H1 (cell line): Measurements from ENCODE around the gene PAEP. TPM values are rescaled to one million over a fixed set of nuclear protein-coding genes. Genes with fewer than 3 reads are reported as not detected.

Source experiments
- CTCF ChIA-PET: fragments of 300-600 bp; sonication (Branson Sonifier 250); formaldehyde crosslinking; loops from one replicate; lab custom pipeline; 2021; ENCODE audit not compliant: partially characterized antibody; lab: Charles Lee
- POLR2A ChIA-PET: fragments of 300-600 bp; sonication (Branson Sonifier 250); formaldehyde crosslinking; loops from one replicate; lab custom pipeline; 2021; ENCODE audit warnings: inconsistent platforms; ENCODE audit not compliant: partially characterized antibody; lab: Charles Lee
- DNase-seq, 2 experiments: peaks; one replicate each; pipeline versions ENCODE4 v3.0.0 to v3.0.0-alpha.2; 2010 to 2022; ENCODE audit warnings: low spot score in 2 of 2, low read depth in 1 of 2, mixed read lengths in 1 of 2
- FAIRE-seq: peaks from 2 replicates; lab custom pipeline; 2011; peaks lifted over from hg19 to GRCh38; lab: Jason Lieb, UNC
- H2AFZ ChIP-seq: 2 replicates; pipeline ENCODE4 v1.8.1; 2012; ENCODE audit warnings: low read length, inconsistent platforms
- H2AK5ac ChIP-seq: 2 replicates; pipeline ENCODE4 v1.6.1; 2013; ENCODE audit warnings: low read depth, low read length
- H2BK120ac ChIP-seq: replicated peaks from 2 replicates; pipeline ENCODE3; 2013; ENCODE audit warnings: low read depth, low read length, inconsistent platforms
- H2BK12ac ChIP-seq: 2 replicates; pipeline ENCODE4 v1.6.1; 2013; ENCODE audit warnings: low read depth, low read length
- H2BK15ac ChIP-seq: 2 replicates; pipeline ENCODE4 v1.6.1; 2013; ENCODE audit warnings: low read length
- H2BK20ac ChIP-seq: 2 replicates; pipeline ENCODE4 v1.6.1; 2013; ENCODE audit warnings: low read length
- H2BK5ac ChIP-seq: 2 replicates; pipeline ENCODE4 v1.6.1; 2013; ENCODE audit warnings: low read depth, low read length
- H3K14ac ChIP-seq: 2 replicates; pipeline ENCODE4 v1.6.1; 2013; ENCODE audit warnings: inconsistent platforms; ENCODE audit not compliant: insufficient read length
- H3K18ac ChIP-seq: 2 replicates; pipeline ENCODE4 v1.6.1; 2013; ENCODE audit warnings: low read length; ENCODE audit errors: extremely low read depth
- H3K23ac ChIP-seq: 2 replicates; pipeline ENCODE4 v1.6.1; 2013; ENCODE audit warnings: inconsistent platforms; ENCODE audit not compliant: insufficient read length
- H3K23me2 ChIP-seq: 2 replicates; pipeline ENCODE4 v1.6.1; 2013; ENCODE audit warnings: low read depth, low read length
- H3K27ac ChIP-seq: 2 replicates; pipeline ENCODE4 v1.6.1; 2011; ENCODE audit warnings: low read depth, low read length, inconsistent platforms
- H3K27me3 ChIP-seq, 4 experiments: replicated peaks in 1 of 4; 1 replicate in 1 of 4; 2 replicates in 3 of 4; pipeline versions ENCODE4 v1.6.1 to v1.8.1; 2011 to 2013; ENCODE audit warnings: low read length in 3 of 4, mild to moderate bottlenecking in 3 of 4, inconsistent platforms in 2 of 4, mixed read lengths in 2 of 4, moderate library complexity in 1 of 4; ENCODE audit not compliant: control insufficient read depth in 3 of 4, insufficient read depth in 3 of 4; ENCODE audit errors: extremely low read depth in 1 of 4
- H3K36me3 ChIP-seq, 4 experiments: 2 replicates each; pipeline versions ENCODE4 v1.6.1 to v1.8.1; 2011 to 2013; ENCODE audit warnings: mild to moderate bottlenecking in 4 of 4, low read length in 3 of 4, moderate library complexity in 2 of 4, control low read depth in 1 of 4, inconsistent platforms in 1 of 4; ENCODE audit not compliant: insufficient read depth in 4 of 4, control insufficient read depth in 2 of 4
- H3K4ac ChIP-seq: replicated peaks from 2 replicates; pipeline ENCODE3; 2013; ENCODE audit warnings: low read length, low read depth, mixed read lengths, inconsistent platforms; ENCODE audit not compliant: insufficient read length
- H3K4me1 ChIP-seq, 4 experiments: replicated peaks in 1 of 4; 1 replicate in 1 of 4; 2 replicates in 3 of 4; pipeline versions ENCODE4 v1.6.1 to v1.8.1; 2011 to 2013; ENCODE audit warnings: low read length in 3 of 4, inconsistent platforms in 2 of 4, mixed read lengths in 1 of 4; ENCODE audit not compliant: insufficient read depth in 4 of 4, control insufficient read depth in 3 of 4
- H3K4me2 ChIP-seq, 2 experiments: 2 replicates each; pipeline versions ENCODE4 v1.6.1 to v1.8.1; 2011 to 2013; ENCODE audit warnings: low read depth in 2 of 2, low read length in 2 of 2, control low read depth in 1 of 2, inconsistent platforms in 1 of 2, mild to moderate bottlenecking in 1 of 2; ENCODE audit not compliant: insufficient read depth in 1 of 2
- H3K4me3 ChIP-seq, 4 experiments: fragments of 200-600, 300-600 bp in 1 of 4; sonication (generic), shearing (Covaris generic), sonication (Bioruptor Twin) in 1 of 4; 2 replicates each; pipeline versions ENCODE4 v1.5.1 to v1.8.1; 2011 to 2016; ENCODE audit warnings: low read length in 4 of 4, low read depth in 3 of 4, control low read depth in 2 of 4, inconsistent platforms in 2 of 4, mild to moderate bottlenecking in 2 of 4, mixed read lengths in 1 of 4, moderate library complexity in 1 of 4; ENCODE audit not compliant: insufficient read depth in 2 of 4; ENCODE audit errors: extremely low read depth in 1 of 4
- H3K56ac ChIP-seq: replicated peaks from 2 replicates; pipeline ENCODE3; 2013; ENCODE audit warnings: low read depth, mild to moderate bottlenecking, mixed read lengths, low read length, inconsistent platforms; ENCODE audit not compliant: insufficient read length
- H3K79me1 ChIP-seq: 2 replicates; pipeline ENCODE4 v1.6.1; 2013; ENCODE audit warnings: low read depth, low read length, control low read depth
- H3K79me2 ChIP-seq, 2 experiments: 2 replicates each; pipeline versions ENCODE4 v1.6.1 to v1.8.1; 2012 to 2013; ENCODE audit warnings: low read length in 2 of 2, mild to moderate bottlenecking in 2 of 2, inconsistent platforms in 1 of 2; ENCODE audit not compliant: insufficient read depth in 2 of 2, control insufficient read depth in 1 of 2
- H3K9ac ChIP-seq, 4 experiments: replicated peaks in 1 of 4; 1 replicate in 1 of 4; 2 replicates in 3 of 4; pipeline versions ENCODE4 v1.6.1 to v1.8.1; 2011 to 2013; ENCODE audit warnings: low read depth in 3 of 4, low read length in 3 of 4, control low read depth in 2 of 4, mild to moderate bottlenecking in 2 of 4, moderate library complexity in 2 of 4, inconsistent platforms in 1 of 4; ENCODE audit errors: extremely low read depth in 1 of 4
- H3K9me3 ChIP-seq, 2 experiments: 2 replicates each; pipeline versions ENCODE4 v1.6.1 to v1.8.1; 2012 to 2013; ENCODE audit warnings: mild to moderate bottlenecking in 2 of 2, moderate library complexity in 2 of 2, control low read depth in 1 of 2, inconsistent platforms in 1 of 2, low read depth in 1 of 2, low read length in 1 of 2, mixed read lengths in 1 of 2; ENCODE audit not compliant: insufficient read depth in 2 of 2
- H4K20me1 ChIP-seq, 2 experiments: replicated peaks in 1 of 2; 2 replicates each; pipeline versions ENCODE3 to v1.8.1; 2011 to 2013; ENCODE audit warnings: inconsistent platforms in 2 of 2, low read length in 2 of 2, mild to moderate bottlenecking in 1 of 2; ENCODE audit not compliant: insufficient read depth in 2 of 2, control insufficient read depth in 1 of 2
- H4K5ac ChIP-seq: 2 replicates; pipeline ENCODE4 v1.6.1; 2013; ENCODE audit warnings: low read length, low read depth, mixed read lengths, inconsistent platforms; ENCODE audit not compliant: insufficient read length
- H4K8ac ChIP-seq: 2 replicates; pipeline ENCODE4 v1.8.0; 2013; ENCODE audit warnings: mild to moderate bottlenecking, moderate library complexity, low read length, inconsistent platforms; ENCODE audit not compliant: insufficient read depth; ENCODE audit errors: extremely low read depth
- H4K91ac ChIP-seq: replicated peaks from 2 replicates; pipeline ENCODE3; 2013; ENCODE audit warnings: low read length, mixed read lengths, inconsistent platforms; ENCODE audit not compliant: insufficient read length
- GABPA ChIP-seq: IDR thresholded peaks from 2 replicates; pipeline ENCODE4 v1.6.1; 2011; ENCODE audit warnings: mild to moderate bottlenecking, low read length, moderate library complexity, borderline replicate concordance; ENCODE audit not compliant: insufficient read depth
- NANOG ChIP-seq: IDR thresholded peaks from 2 replicates; pipeline ENCODE4 v1.6.1; 2011; ENCODE audit warnings: low read length, low read depth, mild to moderate bottlenecking, inconsistent platforms; ENCODE audit not compliant: insufficient read depth, poor library complexity, severe bottlenecking
- RAD21 ChIP-seq, 2 experiments: IDR thresholded peaks in 1 of 2; conservative IDR thresholded peaks in 1 of 2; 2 replicates each; pipeline ENCODE4 v1.6.1; 2011; ENCODE audit warnings: low read depth in 2 of 2, low read length in 2 of 2, improper control_type of control experiment in 1 of 2, inconsistent platforms in 1 of 2, mild to moderate bottlenecking in 1 of 2, moderate library complexity in 1 of 2
- RXRA ChIP-seq: IDR thresholded peaks from 2 replicates; pipeline ENCODE4 v1.6.1; 2011; ENCODE audit warnings: low read depth, mild to moderate bottlenecking, low read length, moderate library complexity; ENCODE audit not compliant: insufficient read depth
- SP2 ChIP-seq: IDR thresholded peaks from 2 replicates; pipeline ENCODE4 v1.6.1; 2012; ENCODE audit warnings: mild to moderate bottlenecking, low read length, inconsistent platforms
- TCF12 ChIP-seq: IDR thresholded peaks from 2 replicates; pipeline ENCODE4 v1.6.1; 2011; ENCODE audit warnings: low read depth, mild to moderate bottlenecking, low read length
- WGBS, 2 experiments: shearing (Covaris generic) in 1 of 2; methylation state at CpG; one replicate each; pipeline versions ENCODE4 v1.1.6 to v1.1.7; 2013 to 2015; ENCODE audit warnings: low lambda C conversion rate in 2 of 2, mixed read lengths in 2 of 2, inconsistent platforms in 1 of 2, low coverage in 1 of 2, missing lambda C conversion rate in 1 of 2; ENCODE audit not compliant: insufficient replicate concordance in 2 of 2, insufficient coverage in 1 of 2, insufficient read length in 1 of 2; ENCODE audit errors: extremely low coverage in 1 of 2, missing lambda C conversion rate in 1 of 2; 5-methylcytosine and 5-hydroxymethylcytosine counted together
- polyA plus RNA-seq, 7 experiments: library from polyadenylated mRNA; depleted of rRNA in 3 of 7; stranded (reverse) in 5 of 7; unstranded in 2 of 7; fragments of >200 nt in 5 of 7; fragments of 200-250 nt in 2 of 7; gene quantifications; 1 replicate in 5 of 7; 2 replicates in 1 of 7; 4 replicates in 1 of 7; pipeline versions ENCODE4 v1.2.1 to v1.2.3, GENCODE V29; 2011 to 2013; ENCODE audit warnings: missing spikeins in 2 of 7, mixed read lengths in 2 of 7
- total RNA-seq: library from RNA; stranded (reverse); fragmentation: NEBNext Ultra II Directional; extraction: Animal tissue kit (Norgen Biotek cat#: 25700); gene quantifications from 2 replicates; pipeline ENCODE4 v1.2.1, GENCODE V29; 2021
- TF ChIP-seq, protein P1 (sequence below): IDR thresholded peaks from 2 replicates; pipeline ENCODE4 v1.6.1; 2011; ENCODE audit warnings: low read depth, mild to moderate bottlenecking, low read length; ENCODE audit not compliant: insufficient read depth

PAEP gene
- total and polyA plus RNA-seq, 2 of the 8 experiments (the other 6 are each of a cell fraction or from before 2014, with no cell fraction given) = not detected

DNA sequence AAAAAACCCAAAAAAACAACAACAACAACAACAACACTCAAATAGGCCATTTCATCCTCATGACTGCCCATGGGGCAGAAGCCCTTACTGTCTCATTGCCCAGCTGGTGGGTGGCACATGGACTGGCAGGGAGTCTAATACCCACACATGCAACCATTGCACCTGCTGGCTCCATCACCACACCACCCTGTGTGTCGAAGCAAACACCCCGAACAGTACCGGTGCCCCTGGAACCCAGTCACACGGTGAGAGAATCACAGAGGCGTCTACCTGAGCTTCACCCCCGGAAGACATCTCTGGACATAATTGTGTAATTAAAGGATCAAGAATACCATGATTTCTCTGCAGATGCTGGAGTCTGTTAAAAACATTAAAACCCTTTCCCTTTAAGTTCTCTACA, 6.5 kb downstream of the PAEP start:
- WGBS, 2 experiments = 92% methylated on average over 6 of the region's 6 CpGs; no CpG with 5 or more reads in 1 of the 2 experiments
- no peak overlapping the region for H3K27ac ChIP-seq
- TF ChIP-seq SP2 = no peak
- TF ChIP-seq RAD21 (IDR thresholded peaks at IDR 0.05 in 1 of 2, conservative IDR thresholded peaks at IDR 0.05 in 1 of 2; ENCODE audit: low read depth in 2 of 2, low read length in 2 of 2) = no peak
- no peak for TF ChIP-seq GABPA
- TF ChIP-seq, protein P1, sequence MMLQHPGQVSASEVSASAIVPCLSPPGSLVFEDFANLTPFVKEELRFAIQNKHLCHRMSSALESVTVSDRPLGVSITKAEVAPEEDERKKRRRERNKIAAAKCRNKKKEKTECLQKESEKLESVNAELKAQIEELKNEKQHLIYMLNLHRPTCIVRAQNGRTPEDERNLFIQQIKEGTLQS = no peak
- TF ChIP-seq RXRA = no peak
- no peak for TF ChIP-seq NANOG
- no peak for TF ChIP-seq TCF12
- TF ChIP-seq, all 59 proteins: peak for 0
- Histone ChIP-seq H2BK12ac (no peak overlapping the region), H4K20me1 (peaks cover 0 to 3% of the 10 kb centered on the region in 2 experiments), H3K79me2 (no peaks in the 10 kb centered on the region), H2BK15ac (no peak overlapping the region), H3K36me3 (no peaks in the 10 kb centered on the region), H2BK5ac (no peak overlapping the region), H4K91ac (no peak overlapping the region), H2AFZ (no peak overlapping the region), H3K9ac (no peak overlapping the region), H3K4ac (no peak overlapping the region), H3K9me3 (peaks cover 0 to 13% of the 10 kb centered on the region in 2 experiments; a peak in 3 of 4 replicates), H3K4me3 (no peak overlapping the region), H4K8ac (no peak overlapping the region), H3K79me1 (no peaks in the 10 kb centered on the region), H2AK5ac (no peak overlapping the region), H2BK20ac (no peak overlapping the region), H3K23ac (no peak overlapping the region), H3K18ac (no peak overlapping the region), H3K23me2 (peaks cover 7% of the 10 kb centered on the region; the same call in 1 of the 2 replicates), H3K27me3 (no peaks in the 10 kb centered on the region), H2BK120ac (no peak overlapping the region), H3K56ac (no peak overlapping the region), H4K5ac (no peak overlapping the region), H3K4me1 (peaks cover 0 to 3% (median 0%) of the 10 kb centered on the region in 4 experiments; a peak in 1 of 7 replicates), H3K4me2 (no peak overlapping the region), H3K14ac (no peak overlapping the region)
- DNase-seq (no peak), FAIRE-seq (no peak)
- ChIA-PET POLR2A (no interaction called here), CTCF (no interaction called here)
